ACHN (cell line): ENCODE results near the gene RPH3AL.
"Not testable (repeated sequence)": the region's sequence is repeated elsewhere in the genome, so short reads cannot be mapped to it uniquely, and the experiment has no call there.

ENCODE experiments used
- DNase-seq: peaks from one replicate; pipeline ENCODE4 v3.0.0-alpha.2; 2015
- in situ Hi-C: cut with HindIII; loops from 2 replicates; pipeline ENCODE4 v1.10.0; 2017; ENCODE audit warnings: low sequenced_read_pairs, low pct_ligation_motif_present, low pct_unique_long_range_greater_than_20kb

The RPH3AL gene

DNA sequence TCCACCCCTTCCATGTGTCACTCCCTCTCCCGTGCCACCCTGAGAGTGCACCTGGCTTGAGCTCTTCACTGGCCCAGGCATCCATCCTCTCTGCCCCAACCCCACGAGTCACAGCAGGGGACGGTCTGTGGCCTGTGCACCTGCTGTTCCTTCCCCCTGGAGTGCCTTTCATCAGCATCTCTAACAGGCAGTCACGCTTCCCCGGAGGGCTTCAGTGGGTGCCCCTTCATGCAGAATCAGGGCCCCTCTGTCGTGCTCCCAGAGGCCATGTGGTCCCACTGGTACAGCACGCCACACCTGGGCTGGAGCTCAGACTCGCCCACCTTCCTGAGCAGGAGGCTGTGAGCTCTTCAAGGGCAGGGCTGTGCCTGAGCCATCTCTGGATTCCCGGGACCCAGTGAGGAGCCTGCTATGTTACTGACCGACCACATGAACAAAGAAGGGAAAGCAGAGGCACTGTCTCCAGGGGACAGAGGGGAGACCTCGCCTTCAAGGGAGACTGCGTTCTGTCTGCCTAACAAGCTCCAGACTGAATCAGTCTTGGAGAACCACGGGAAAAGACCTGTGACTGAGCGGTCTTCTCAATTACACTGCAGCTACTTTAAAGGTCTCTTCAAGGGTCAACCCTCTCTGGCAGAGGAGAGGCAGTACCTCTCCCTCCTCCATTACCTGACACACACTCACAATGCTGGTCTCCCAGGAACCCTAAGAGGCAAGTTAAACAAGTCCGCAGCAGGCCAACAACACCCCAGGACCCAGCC lies 92.4 kb downstream of the RPH3AL start:
- DNase-seq: no peak
- in situ Hi-C loops: no loop called here

DNA sequence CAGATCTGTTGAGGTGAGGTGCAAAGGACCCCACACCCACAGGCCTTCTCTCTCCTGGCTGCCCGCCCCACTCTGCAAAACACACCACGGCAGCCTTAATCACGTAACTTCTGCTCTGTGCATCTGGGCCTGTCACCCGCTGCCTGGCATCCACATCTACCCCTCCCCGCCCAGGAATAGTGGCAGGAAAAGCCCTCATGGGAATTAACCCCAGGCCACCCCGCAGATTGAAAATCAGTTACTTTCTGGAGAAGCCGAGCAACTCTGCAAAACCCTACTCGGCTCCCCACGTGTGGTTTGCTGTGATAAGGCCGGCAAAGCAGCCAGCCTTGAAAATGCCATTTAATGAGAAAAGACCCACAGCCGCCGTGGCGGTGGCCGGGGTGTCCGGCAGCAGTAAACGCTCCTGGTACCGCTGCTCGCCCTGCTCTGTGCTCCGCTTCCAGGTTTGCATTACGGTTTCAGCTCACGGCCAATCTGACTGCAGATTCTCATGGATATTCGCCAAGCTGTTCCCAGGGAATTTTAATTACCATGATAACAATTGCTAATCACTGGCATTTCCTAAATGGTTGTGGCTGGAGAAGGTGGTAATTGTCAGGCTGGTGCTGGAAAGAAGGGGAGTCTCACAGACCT lies 93.1 kb downstream of the RPH3AL start:
- in situ Hi-C loops: no loop called here
- no peak for DNase-seq

DNA sequence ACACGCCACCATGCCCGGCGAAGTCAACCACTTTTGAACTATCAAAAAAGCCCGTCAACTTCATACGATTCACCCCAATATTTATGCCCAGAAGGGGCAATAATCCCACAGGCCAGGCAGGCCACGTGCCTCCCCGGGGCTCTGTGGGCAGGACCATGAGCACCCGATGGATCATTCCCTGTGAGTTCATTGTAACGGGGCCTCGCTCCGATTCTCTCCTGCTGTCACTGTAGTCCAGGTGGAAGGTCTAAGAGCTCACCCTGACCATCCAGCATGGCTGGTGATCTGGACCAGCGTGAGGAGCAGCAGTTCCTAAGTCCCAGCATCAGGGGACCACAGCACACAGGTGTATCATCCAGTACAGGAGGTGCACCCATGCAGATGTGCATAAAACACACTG lies 93.7 kb downstream of the RPH3AL start:
- in situ Hi-C loops: no loop called here
- no peak for DNase-seq

DNA sequence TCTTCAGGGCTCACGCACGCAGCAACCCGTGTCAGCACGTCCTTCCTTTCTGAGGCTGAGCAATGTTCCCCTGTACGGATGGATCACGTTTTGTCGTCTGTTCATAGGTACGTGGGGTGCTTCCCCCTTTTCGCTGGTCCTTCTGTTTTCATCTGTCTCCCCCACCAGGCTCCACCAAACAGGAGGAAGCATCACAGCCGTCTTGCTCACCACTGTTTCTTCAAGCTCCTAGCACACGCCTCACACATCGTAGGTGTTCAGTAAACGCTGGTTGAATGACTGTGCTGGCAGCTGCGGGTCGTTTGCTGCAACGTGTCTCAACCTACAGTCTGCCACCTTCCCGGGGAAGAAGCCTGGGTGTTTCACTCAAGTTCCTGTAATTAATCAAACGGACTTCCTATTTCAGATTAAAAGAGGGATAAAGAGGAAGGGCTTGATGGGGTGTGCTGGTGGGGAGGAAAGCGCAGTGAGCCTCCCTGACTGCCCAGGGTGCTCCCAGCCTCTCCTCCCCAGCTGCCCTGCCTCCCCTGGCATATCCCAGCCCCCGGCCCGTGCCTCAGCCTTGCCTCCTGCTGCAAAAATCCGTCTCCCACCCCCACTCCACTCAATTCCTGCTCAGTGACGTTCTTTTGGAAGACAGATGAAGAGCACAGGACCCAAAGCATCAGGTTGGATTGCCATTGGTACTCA lies 94.4 kb downstream of the RPH3AL start:
- no peak for DNase-seq
- in situ Hi-C loops: no loop called here

DNA sequence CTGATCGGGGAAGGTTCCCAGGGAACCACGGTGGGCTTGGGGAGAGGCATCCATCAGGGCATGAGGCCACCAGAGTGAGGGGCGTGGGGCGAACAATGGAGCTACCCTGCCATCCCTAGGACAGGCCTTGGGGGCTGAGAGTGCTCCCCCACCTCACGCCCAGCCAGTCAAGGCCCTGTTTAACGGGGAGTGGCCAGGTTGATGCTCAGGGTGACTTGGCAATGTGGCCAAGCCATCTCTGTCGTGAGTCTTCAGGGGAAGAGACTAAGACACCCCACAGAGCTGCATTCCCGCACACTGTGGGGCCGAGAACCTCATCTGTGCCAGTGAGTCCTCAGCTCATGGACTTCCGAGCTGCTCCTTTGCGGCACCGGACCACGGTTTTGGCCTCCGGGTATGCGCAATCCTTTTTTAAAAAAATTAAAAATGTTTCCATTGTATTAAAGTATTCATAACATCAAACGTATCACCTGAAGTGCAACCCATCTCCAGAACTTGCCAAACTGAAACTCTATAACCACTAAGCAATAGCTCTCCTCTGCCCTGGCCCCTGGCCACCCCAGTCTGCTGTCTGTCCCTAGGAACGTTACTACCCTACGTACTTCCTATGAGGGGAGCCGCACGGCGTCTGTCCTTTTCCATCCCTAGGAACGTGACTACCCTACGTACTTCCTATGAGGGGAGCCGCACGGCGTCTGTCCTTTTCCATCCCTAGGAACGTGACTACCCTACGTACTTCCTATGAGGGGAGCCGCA lies 99.3 kb downstream of the RPH3AL start:
- in situ Hi-C loops: no loop called here
- DNase-seq: no peak

DNA sequence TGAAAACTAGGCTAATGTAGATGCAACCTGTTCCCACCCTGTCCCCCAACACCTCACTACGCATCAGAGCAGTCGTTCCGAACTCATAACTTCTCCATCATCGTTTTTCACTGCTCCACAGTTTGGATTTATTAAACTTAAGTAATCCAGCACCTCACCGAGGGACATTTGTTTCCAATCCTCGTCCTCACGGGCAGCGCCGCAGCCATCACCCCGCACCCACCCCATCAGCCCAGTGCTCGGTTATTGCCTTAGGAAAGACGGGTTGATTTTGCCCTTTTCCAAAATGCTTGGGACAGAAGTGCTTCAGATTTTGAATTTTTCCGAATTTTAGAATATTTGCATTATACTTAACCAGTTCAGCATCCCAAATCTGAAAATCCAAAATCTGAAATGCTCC lies 100.2 kb downstream of the RPH3AL start:
- in situ Hi-C loops: no loop called here
- DNase-seq: no peak

DNA sequence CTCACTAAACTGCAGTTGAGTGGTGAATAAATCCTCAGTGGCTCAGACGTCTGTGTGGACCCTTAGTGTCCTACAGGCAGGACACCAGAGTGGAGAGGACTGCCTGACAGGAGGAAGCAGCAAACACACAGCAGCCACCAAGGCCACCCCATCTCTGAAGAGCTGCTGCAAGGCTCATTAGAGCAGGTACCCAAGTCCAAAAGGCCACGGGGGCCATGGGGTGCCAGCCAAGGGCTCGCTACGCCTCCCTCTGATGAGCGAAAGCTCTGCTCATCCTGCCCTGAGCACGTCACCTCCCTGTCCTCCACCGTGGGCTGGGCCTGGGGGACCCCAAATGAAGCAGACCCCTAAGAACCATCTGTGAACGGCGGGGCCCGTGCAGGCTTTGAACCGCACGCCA lies 101.1 kb downstream of the RPH3AL start:
- in situ Hi-C loops: no loop called here

DNA sequence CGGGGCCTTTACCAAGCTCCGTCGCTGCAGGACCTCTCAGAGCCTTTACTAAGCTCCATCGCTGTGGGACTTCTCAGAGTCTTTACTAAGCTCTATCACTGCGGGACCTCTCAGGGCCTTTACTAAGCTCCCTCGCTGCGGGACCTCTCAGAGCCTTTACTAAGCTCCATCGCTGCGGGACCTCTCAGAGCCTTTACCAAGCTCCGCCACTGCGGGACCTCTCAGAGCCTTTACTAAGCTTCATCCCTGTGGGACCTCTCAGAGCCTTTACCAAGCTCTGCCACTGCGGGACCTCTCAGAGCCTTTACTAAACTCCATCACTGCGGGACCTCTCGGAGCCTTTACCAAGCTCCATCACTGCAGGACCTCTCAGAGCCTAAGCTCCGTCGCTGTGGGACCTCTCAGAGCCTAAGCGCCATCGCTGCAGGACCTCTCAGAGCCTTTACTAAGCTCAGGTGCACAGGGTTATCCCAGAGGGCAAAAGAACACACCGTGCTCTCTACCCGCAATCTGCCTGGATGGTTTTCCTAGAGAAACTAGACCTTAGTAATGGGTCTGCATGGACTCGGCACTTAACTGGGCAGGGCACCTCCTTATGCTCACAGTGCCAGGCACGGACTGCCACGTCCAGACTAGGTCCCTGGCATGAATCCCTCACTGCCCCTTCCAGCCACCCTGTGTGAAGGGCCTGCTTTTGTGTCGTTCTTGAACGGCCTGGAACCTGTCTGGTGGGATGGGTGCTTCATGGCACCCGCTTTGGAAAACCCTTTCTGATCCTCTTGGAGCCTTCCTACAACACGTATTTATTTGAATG lies 101.9 kb downstream of the RPH3AL start:
- in situ Hi-C loops: no loop called here
- no peak for DNase-seq

More for the DNA sequence above, 101.1 kb downstream of the RPH3AL start:
- DNase-seq: no peak

DNA sequence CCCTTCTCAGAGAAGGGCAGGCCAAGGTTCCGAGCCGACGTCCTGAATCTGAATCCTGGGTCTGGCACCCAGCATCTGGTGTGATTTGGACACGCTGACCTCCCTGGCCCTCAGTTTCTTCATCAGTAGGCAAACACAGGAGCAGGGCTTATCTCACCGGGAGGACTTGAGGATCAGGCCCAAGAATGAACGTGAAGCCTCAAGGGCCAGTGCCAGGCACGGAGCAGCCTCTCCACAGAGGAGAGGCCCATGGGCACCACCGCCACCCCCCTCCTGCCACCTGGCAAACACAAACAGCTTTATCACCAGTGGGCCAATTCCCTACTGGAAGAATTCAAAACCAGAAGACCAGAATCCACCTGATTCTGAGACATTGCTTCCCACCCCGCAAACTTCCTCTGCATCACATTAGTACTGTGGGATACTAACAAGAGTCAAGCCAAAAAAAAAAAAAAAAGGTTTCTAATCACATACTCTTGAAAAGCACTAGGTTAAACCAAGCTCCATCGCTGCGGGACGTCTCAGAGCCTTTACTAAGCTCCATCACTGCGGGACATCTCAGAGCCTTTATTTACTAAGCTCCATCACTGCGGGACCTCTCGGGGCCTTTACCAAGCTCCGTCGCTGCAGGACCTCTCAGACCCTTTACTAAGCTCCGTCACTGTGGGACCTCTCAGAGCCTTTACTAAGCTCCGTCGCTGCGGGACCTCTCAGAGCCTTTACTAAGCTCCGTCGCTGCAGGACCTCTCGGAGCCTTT lies 103.2 kb downstream of the RPH3AL start:
- DNase-seq: no peak
- in situ Hi-C loops: no loop called here

DNA sequence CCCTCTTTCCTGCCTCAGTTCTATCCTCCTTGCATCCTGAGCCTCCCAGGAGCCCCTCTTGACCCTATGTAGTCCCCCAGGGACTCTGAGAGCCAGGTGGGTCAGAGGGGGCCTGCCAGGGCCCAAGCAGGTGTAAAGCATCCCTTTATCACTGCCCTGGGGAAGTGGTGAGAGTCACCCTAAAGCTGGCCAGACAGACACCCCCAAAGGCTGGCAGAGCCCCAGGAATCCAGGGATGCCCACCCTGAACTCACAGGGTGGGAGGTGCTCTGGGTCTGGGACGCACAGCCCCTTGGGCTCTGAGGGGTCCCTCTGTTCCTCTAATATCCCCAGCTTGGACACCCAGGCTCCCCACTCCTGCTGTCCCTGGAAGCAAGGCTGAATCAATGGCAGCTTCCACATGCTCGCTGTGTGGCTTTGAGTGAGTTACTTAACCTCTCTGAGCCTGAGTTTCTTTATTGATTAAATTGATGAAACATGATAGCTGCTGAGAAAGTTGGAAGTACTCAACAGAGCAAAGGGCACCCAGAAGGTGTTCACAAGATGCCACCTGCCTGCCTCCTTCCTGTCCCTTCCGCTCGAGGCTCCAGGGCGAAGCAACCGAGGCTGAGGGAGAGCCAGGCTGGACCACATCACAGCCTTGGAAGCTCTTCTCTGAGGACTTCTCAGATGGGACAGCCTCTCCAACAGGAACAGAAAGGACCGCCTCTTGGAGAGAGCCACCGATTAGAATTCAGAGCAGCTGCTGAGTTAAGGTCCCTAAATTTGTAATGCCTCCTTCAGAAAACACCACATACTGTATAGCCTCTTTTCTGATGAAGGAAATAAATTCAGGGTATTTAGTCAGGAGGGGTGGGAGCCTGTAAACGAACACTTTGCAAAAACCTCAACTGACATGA lies 104.0 kb downstream of the RPH3AL start:
- DNase-seq: no peak
- in situ Hi-C loops: no loop called here

DNA sequence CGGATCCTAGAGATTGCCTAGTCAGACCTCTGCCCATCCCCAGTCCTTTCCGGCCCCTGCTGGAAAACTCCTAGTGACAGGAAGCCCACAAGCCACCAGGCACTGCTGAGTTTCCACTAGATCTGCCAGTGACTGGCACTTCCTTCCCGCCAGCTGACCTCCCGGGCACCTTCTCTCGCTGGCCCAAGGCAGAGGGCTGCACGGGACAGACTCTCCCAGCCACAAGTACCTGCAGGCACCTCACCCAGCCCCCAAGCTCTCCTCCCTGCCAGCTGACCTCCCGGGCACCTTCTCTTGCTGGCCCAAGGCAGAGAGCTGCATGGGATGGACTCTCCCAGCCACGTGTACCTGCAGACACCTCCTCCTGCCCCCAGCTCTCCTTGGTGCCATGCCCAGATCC lies 104.8 kb downstream of the RPH3AL start:
- no peak for DNase-seq
- in situ Hi-C loops: no loop called here

DNA sequence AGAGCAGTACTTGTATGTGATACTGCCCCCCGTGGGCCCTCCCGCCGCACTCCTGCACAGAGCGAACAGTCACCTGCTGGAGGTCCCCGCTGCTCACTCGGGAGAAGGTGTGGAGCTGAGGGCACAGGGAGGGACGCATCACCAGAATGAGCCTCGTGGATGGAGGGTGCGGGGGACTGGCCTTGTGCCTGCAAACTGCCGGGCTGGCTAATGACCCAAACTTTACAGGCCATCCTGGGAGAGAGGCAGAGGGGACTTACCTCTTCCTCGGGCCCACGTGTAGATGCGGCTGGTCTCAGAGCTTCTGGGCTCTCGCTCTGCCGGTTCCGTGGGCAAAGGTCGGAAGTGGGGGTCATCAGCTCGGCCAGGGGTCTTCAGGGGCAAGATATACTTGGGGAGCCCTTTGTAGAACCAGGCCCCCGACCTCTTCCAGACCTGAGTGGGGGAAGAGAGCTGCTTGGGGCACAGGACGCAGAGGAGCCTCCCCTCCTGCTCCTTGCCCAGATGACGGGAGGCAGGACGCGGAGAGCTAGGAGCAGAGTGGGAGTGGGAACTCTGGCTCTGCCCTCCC lies 105.7 kb downstream of the RPH3AL start:
- in situ Hi-C loops: no loop called here
- DNase-seq: no peak

DNA sequence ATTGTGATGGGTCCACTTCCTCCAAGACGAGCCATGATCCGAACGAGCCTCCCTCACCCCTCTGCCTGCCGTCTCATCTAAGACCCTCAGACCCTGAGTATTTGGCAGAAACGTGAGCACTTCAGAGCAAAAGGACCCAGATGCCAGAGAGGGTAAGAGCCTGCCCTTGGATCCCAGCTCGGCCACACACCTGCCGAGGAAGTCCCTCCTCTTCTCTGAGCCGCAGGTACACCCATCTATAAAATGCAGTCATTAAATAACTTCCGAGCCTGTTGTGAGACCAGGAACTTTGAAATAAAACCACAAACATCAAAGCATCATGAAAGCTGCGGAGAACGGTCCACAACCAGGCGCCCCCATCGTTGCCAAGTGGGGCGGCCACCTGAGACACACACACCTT lies 106.4 kb downstream of the RPH3AL start:
- no peak for DNase-seq
- in situ Hi-C loops: no loop called here

DNA sequence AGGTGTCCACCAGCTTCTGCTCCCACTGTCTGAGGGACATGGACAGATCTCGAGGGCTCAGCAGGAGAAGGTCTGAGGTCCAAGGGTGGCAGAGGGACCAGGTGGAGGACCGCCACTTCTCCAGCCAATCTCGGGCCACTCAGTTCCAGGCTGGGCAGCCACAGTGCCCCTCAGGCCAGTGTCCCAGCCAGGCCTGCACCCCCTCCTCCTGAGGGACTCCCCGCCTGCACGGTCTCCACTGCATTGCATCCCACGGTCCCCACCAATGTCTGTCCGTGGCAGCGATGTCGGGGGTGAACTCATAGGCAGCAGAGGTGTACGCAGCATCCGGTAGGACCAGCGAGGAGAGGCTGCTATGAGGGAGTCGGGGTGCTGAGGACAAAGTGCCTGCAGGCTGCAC lies 107.0 kb downstream of the RPH3AL start:
- in situ Hi-C loops: no loop called here
- DNase-seq: no peak

DNA sequence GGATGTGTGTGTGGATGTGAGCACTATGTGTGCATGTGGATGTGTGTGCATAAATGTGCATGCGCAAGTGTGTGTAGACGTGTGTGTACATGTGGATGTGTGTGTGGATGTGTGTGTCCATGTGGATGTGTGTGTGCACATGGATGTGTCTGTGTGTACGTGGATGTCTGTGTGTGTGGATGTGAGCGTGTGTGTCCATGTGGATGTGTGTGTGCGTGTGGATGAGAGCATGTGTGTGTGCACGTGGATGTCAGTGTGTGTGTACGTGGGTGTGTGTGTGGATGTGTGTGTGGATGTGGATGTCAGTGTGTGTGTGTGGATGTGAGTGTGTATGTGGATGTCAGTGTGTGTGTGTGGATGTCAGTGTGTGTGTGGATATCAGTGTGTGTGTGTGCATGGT lies 107.6 kb downstream of the RPH3AL start:
- no peak for DNase-seq

DNA sequence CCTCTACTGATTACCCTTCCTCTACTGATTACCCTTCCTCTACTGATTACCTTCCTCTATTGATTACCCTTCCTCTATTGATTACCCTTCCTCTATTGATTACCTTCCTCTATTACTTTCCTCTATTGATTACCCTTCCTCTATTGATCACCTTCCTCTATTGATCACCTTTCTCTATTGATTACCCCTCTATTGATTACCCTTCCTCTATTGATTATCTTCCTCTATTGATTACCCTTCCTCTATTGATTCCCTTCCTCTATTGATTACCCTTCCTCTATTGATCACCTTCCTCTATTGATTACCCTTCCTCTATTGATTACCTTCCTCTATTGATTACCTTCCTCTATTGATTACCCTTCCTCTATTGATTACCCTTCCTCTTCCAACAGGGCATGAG lies 108.7 kb downstream of the RPH3AL start:
- in situ Hi-C loops, DNase-seq: not testable (repeated sequence)

More for the DNA sequence above, 107.6 kb downstream of the RPH3AL start:
- in situ Hi-C loops: no loop called here

DNA sequence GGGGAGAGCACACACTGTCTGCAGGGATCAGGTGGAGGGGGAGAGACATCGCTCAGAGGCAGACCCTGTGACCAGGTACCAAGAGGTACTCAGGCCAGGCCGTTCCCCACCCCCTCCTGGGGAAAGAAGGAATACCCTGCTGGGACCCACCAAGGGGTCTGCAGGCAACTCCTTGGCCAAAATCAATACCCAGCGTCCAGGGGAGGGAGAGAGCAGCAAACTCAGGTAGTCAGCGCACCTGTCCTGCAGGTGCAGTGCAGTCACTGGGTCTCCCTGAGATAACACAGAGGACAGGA lies 113.7 kb downstream of the RPH3AL start:
- in situ Hi-C loops: no loop called here
- DNase-seq: no peak
